ENCODE results near the gene ATF7.

DNA sequence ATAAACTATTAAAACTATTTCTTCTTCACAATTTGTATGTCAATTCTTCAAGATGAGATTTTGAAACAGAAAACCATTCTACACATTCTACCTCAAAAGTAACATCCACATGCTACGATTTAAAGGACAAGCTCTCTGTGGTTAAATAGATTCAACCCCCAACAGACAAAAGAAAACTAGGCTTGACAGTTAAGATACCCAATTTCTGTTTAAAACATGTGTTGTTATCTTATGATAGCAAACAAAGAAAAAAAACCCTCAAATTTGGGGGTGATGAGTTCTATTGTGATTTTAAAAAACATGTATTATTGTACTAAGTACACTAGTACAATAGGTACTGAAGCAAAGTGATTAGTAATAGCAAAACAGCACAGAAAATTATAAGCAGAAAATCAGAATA lies 33.8 kb downstream of the ATF7 start:
- no peak for TF ChIP-seq CTCF (IDR thresholded peaks at IDR 0.05; ENCODE audit: insufficient read depth, low read length)
- TF ChIP-seq, protein P1, sequence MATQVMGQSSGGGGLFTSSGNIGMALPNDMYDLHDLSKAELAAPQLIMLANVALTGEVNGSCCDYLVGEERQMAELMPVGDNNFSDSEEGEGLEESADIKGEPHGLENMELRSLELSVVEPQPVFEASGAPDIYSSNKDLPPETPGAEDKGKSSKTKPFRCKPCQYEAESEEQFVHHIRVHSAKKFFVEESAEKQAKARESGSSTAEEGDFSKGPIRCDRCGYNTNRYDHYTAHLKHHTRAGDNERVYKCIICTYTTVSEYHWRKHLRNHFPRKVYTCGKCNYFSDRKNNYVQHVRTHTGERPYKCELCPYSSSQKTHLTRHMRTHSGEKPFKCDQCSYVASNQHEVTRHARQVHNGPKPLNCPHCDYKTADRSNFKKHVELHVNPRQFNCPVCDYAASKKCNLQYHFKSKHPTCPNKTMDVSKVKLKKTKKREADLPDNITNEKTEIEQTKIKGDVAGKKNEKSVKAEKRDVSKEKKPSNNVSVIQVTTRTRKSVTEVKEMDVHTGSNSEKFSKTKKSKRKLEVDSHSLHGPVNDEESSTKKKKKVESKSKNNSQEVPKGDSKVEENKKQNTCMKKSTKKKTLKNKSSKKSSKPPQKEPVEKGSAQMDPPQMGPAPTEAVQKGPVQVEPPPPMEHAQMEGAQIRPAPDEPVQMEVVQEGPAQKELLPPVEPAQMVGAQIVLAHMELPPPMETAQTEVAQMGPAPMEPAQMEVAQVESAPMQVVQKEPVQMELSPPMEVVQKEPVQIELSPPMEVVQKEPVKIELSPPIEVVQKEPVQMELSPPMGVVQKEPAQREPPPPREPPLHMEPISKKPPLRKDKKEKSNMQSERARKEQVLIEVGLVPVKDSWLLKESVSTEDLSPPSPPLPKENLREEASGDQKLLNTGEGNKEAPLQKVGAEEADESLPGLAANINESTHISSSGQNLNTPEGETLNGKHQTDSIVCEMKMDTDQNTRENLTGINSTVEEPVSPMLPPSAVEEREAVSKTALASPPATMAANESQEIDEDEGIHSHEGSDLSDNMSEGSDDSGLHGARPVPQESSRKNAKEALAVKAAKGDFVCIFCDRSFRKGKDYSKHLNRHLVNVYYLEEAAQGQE (IDR thresholded peaks at IDR 0.05; ENCODE audit: insufficient replicate concordance, low read depth): no peak
- no peak for TF ChIP-seq GABPA (IDR thresholded peaks at IDR 0.05; ENCODE audit: low read depth)
- TF ChIP-seq POLR2AphosphoS5 (IDR thresholded peaks at IDR 0.05; ENCODE audit: low read depth): no peak

Measured in HL-60 (cell line).